Fibroblast of skin of right quadriceps (primary cell): ENCODE results near the gene NMNAT3.

Experiments
- DNase-seq: peaks from one replicate; pipeline ENCODE4 v3.0.0-alpha.2; 2013

NMNAT3 gene

DNA sequence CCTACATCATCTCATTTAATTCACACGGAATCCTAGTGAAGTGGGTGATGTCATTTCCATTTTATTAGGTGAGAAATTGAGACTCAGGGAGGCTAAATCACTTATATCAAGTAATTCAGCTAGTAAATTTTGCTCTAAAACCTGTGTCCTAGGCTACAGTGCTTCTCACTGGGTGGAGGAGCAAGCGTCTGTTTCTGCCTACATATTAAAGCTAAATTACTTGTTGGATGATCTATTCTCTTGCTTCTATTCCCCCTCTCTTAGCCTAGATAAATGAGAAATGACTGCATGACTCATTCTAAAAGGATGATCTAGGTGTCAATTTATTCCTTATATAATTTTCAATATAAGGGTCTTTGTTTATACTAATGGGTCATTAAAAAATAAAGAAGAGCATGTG lies 100.4 kb downstream of the NMNAT3 start:
- no peak for DNase-seq

GRCh38 chr3:139574026-139574947 lies 103.5 kb downstream of the NMNAT3 start:
- DNase-seq: no peak

- no peak for DNase-seq
These were observed 104.7 kb downstream of the NMNAT3 start for GRCh38 chr3:139572847-139573672.

DNA sequence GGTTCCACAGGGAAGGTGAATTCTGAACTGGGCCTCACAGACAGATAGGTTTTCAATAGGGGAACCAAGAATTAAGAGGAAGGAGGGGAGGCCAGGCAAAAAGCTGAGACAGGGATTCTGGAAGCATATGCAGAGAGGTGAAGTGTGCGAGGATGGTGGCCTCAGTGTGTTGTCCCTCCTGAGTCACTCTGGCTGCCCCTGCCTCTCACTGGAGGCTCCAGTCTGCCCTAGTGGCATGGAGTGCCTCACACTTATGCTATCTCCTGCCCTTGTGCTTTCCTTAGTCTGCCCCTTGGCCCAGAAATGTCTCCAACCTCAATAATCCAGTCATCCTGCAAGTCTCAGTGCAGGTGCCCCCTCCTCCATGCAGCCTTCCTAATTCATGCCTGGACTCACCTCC lies 106.1 kb downstream of the NMNAT3 start:
- no peak for DNase-seq

- DNase-seq: no peak
These were observed 113.4 kb downstream of the NMNAT3 start for GRCh38 chr3:139564294-139564861.

DNA sequence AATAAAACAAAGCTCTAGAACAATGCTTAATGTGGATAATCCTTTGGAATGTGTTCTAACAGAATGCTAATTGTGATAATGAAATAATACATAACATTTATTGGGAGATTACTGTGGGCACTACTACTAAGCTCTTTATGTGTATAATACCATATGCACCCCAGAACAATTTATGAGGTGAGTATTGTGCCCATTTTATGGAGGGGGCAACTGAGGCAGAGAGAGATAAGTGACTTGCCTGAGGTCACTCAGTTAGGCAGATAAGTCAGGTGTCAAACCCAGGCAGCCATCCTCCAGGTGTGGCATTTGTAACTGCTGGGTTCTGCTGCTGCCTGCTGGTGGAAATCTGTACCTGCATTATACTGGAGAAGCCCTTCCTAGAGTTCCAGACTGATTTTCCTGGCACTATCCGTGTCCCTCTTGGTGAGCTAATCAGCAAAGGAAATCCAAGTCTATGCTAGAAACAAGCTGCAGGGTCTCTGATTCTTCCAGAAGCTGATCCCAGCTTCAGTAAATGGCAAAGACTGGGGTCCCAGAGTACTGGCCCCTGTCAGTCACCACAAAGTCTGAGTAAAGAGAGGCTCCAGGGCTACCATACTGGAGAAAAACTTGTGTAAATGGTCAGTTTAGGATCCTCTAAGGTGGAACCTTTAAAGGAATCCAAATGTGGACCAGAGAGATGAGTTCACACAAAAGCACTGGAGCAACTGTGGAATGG lies 115.7 kb downstream of the NMNAT3 start:
- DNase-seq: peak; percentile 14

- no peak for DNase-seq
These were observed 116.4 kb downstream of the NMNAT3 start for GRCh38 chr3:139561255-139561817.

GRCh38 chr3:139560411-139560810 lies 117.4 kb downstream of the NMNAT3 start:
- no peak for DNase-seq

DNA sequence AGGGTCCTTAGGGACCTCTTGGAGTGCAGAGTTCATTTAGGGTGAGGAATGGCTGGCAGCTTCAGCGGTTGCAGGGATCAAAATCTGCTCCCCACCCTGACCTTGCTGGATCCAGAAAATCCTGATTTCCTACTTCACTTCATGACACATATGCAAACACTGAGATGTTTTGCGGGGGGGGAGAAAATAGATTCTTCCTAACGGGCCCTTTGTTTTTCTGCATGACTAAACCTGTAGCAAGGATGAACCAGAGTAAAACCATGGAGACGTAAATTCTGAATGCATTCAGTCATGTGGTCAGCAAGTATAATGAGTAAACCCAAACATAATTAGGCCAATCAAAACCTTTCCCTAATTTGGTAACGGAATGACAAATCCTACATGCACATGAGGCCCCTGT lies 118.2 kb downstream of the NMNAT3 start:
- peak; percentile 77 for DNase-seq

GRCh38 chr3:139558351-139559266 lies 119.2 kb downstream of the NMNAT3 start:
- no peak for DNase-seq

- DNase-seq: no peak
These were observed 120.7 kb downstream of the NMNAT3 start for GRCh38 chr3:139557041-139557440.

GRCh38 chr3:139555249-139555648 lies 122.5 kb downstream of the NMNAT3 start:
- DNase-seq: peak; percentile 62

DNA sequence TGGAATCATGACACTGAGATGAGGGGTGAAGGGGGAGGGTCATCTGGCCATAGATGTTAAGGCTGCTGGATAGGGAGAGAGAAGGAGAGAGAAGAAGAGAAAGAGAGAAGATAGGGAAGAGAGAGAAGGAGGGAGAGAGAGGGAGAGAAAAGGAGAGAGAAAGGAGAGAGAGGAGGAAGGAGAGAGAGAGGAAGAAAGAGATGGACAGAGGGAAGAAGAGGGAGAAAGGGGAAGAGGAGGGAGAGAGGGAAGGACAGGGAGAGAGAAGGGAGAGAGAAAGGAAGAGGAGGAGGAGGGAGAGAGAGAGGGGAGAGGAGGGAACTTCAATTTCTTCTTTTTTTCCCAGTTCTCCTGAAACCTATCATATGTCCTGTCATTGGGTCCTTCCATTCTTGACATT lies 123.1 kb downstream of the NMNAT3 start:
- no peak for DNase-seq

GRCh38 chr3:139552632-139553365 lies 125.0 kb downstream of the NMNAT3 start:
- no peak for DNase-seq

GRCh38 chr3:139548801-139549200 lies 129.0 kb downstream of the NMNAT3 start:
- no peak for DNase-seq

DNA sequence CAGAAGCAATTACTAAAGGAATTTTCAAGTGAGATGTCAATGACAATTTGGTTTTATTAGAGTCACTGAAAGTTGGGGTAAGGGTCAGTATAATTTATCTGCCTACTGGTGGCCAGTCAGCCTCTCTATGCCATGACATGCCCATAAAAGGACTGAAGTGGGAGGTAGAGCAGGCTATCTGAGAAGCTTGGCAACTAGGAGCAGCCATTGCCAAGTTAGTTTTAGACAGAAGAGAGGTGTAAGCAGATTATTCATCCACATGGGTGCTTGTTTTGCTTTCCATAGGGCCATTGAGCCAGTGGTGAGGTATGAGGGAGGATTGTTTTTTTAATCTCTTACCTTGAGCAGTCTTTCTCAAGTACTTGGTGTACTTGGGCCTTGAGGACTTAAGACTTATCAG lies 130.1 kb downstream of the NMNAT3 start:
- DNase-seq: no peak

DNA sequence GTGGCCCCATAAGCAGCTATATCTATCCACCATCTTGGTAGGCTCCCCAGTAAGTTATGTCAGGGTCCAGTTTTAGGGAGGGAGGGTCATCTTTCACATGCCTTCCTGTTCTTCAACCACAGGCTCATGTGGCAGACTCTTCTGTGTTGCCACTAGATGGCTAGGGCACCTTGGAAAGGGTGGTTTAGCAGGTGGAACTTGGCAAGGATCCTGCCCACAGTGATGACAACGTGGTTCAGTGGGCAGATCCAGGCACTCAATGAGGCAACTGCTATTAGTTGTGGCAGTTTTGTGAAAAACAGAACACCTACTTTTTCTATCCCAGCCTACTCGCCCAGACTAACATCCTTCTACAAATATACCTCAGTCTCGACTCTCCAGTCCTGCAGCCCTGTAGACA lies 131.0 kb downstream of the NMNAT3 start:
- no peak for DNase-seq

DNA sequence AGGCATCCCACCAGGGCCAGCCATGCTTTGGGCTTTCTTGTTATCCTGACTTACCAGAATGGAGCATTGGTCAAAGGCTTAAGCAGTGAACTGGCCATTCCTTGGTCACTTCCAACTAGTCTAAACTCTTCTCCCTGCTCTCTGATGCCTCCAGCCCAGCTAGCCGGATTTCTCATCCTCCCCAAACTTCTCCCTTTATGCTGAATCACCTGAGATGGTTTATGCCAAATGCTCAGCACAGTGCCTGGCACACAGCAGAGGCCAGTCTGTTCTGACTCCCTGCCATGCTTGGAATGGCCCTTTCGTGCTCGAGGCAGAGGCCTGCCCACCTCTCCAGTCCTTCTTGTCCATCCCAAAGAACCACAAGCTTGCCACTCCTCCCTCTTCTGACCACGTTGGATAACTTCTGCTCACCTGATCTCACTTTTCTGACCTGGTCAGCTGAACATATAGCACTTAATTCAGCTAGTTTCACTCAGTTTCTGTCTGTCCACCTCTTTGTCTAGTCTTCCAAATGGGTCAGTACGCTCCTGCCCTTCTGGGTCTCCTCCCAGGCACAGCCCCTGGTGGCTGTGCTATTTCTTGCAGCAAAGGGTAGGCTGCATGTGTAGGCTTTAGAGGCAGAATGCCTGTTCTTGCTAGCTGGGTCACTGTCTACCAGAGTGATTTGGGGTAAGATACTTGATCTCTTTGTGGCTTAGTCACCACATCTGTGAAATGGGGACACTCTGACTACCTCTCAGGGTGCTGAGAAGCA lies 136.1 kb downstream of the NMNAT3 start:
- no peak for DNase-seq

- no peak for DNase-seq
These were observed 136.9 kb downstream of the NMNAT3 start for GRCh38 chr3:139540651-139541531.
